GM04504 (cell line): ENCODE measurements around the gene ATAD3A.
"Not testable (repeated sequence)": the region's sequence is repeated elsewhere in the genome, so short reads cannot be mapped to it uniquely, and the experiment has no call there.

Experiments used
- DNase-seq: peaks from one replicate; pipeline ENCODE4 v3.0.0-alpha.2; 2012; ENCODE audit warnings: low read depth

Gene ATAD3A

GRCh38 chr1:1489861-1490260, 22.1 kb upstream of the ATAD3A start:
- no peak for DNase-seq

GRCh38 chr1:1490633-1491230, 21.2 kb upstream of the ATAD3A start:
- no peak for DNase-seq

GRCh38 chr1:1491601-1492000, 20.4 kb upstream of the ATAD3A start:
- DNase-seq = no peak

GRCh38 chr1:1494311-1494710, 17.7 kb upstream of the ATAD3A start:
- DNase-seq = not testable (repeated sequence)

- DNase-seq = not testable (repeated sequence)
These were observed 16.4 kb upstream of the ATAD3A start for GRCh38 chr1:1495461-1495975.

- peak; percentile 15 for DNase-seq
These were observed 7.1 kb upstream of the ATAD3A start for GRCh38 chr1:1504777-1505365.

GRCh38 chr1:1505366-1505798, 6.6 kb upstream of the ATAD3A start:
- DNase-seq = not testable (repeated sequence)

- DNase-seq = not testable (repeated sequence)
These were observed 6.2 kb upstream of the ATAD3A start for GRCh38 chr1:1505801-1506200.

GRCh38 chr1:1507305-1507704, 4.7 kb upstream of the ATAD3A start:
- no peak for DNase-seq

GRCh38 chr1:1508775-1509464, 3.0 kb upstream of the ATAD3A start:
- DNase-seq = not testable (repeated sequence)

GRCh38 chr1:1509465-1509850, 2.5 kb upstream of the ATAD3A start:
- DNase-seq = not testable (repeated sequence)

- no peak for DNase-seq
These were observed 940 bp upstream of the ATAD3A start for GRCh38 chr1:1510912-1511532.

- not testable (repeated sequence) for DNase-seq
These were observed 463 bp downstream of the ATAD3A start for GRCh38 chr1:1512425-1512824.

GRCh38 chr1:1513675-1514074, 1.7 kb downstream of the ATAD3A start:
- not testable (repeated sequence) for DNase-seq

GRCh38 chr1:1514376-1514775, 2.4 kb downstream of the ATAD3A start:
- DNase-seq = not testable (repeated sequence)

GRCh38 chr1:1516923-1517322, 5.0 kb downstream of the ATAD3A start:
- DNase-seq = not testable (repeated sequence)

- no peak for DNase-seq
These were observed 6.1 kb downstream of the ATAD3A start for GRCh38 chr1:1517973-1518620.

GRCh38 chr1:1518621-1519007, 6.7 kb downstream of the ATAD3A start:
- not testable (repeated sequence) for DNase-seq

- DNase-seq = not testable (repeated sequence)
These were observed 8.0 kb downstream of the ATAD3A start for GRCh38 chr1:1519805-1520505.

GRCh38 chr1:1521331-1521730, 9.4 kb downstream of the ATAD3A start:
- DNase-seq = no peak

- not testable (repeated sequence) for DNase-seq
These were observed 10.6 kb downstream of the ATAD3A start for GRCh38 chr1:1522536-1522935.
